NK-92 (cell line): Measurements from ENCODE around the gene EIF4G3.
"Not testable (repeated sequence)": the region's sequence is repeated elsewhere in the genome, so short reads cannot be mapped to it uniquely, and the experiment has no call there.

ENCODE experiments used
- DNase-seq: peaks from one replicate; lab custom pipeline; 2025; ENCODE audit not compliant: unreplicated experiment; lab: John Stamatoyannopoulos, UW

The EIF4G3 gene

GRCh38 chr1:20891091-20891490, 285.6 kb downstream of the EIF4G3 start:
- no peak for DNase-seq

- DNase-seq, result no peak
Measured at GRCh38 chr1:20887246-20887645, 289.5 kb downstream of the EIF4G3 start.

GRCh38 chr1:20885121-20885520, 291.6 kb downstream of the EIF4G3 start:
- no peak for DNase-seq

- no peak for DNase-seq
Measured at GRCh38 chr1:20884513-20884912, 292.2 kb downstream of the EIF4G3 start.

- no peak for DNase-seq
Measured at GRCh38 chr1:20883766-20884165, 292.9 kb downstream of the EIF4G3 start.

- no peak for DNase-seq
Measured at GRCh38 chr1:20882837-20883236, 293.9 kb downstream of the EIF4G3 start.

GRCh38 chr1:20878799-20879198, 297.9 kb downstream of the EIF4G3 start:
- no peak for DNase-seq

- DNase-seq, result no peak
Measured at GRCh38 chr1:20875198-20875973, 301.3 kb downstream of the EIF4G3 start.

GRCh38 chr1:20873311-20873710, 303.4 kb downstream of the EIF4G3 start:
- DNase-seq, result no peak

GRCh38 chr1:20871419-20871818, 305.3 kb downstream of the EIF4G3 start:
- no peak for DNase-seq

- DNase-seq, result no peak
Measured at GRCh38 chr1:20870718-20871117, 306.0 kb downstream of the EIF4G3 start.

- no peak for DNase-seq
Measured at GRCh38 chr1:20868263-20868662, 308.4 kb downstream of the EIF4G3 start.

GRCh38 chr1:20867847-20868246, 308.9 kb downstream of the EIF4G3 start:
- no peak for DNase-seq

- no peak for DNase-seq
Measured at GRCh38 chr1:20867062-20867461, 309.6 kb downstream of the EIF4G3 start.

GRCh38 chr1:20865001-20865400, 311.7 kb downstream of the EIF4G3 start:
- DNase-seq, result no peak

- no peak for DNase-seq
Measured at GRCh38 chr1:20854529-20854928, 322.2 kb downstream of the EIF4G3 start.

GRCh38 chr1:20851791-20852190, 324.9 kb downstream of the EIF4G3 start:
- not testable (repeated sequence) for DNase-seq

- no peak for DNase-seq
Measured at GRCh38 chr1:20850021-20850420, 326.7 kb downstream of the EIF4G3 start.

- no peak for DNase-seq
Measured at GRCh38 chr1:20849100-20849499, 327.6 kb downstream of the EIF4G3 start.

GRCh38 chr1:20848162-20848561, 328.5 kb downstream of the EIF4G3 start:
- DNase-seq, result no peak

- DNase-seq, result no peak
Measured at GRCh38 chr1:20847611-20848080, 329.1 kb downstream of the EIF4G3 start.

- no peak for DNase-seq
Measured at GRCh38 chr1:20846461-20847374, 330.0 kb downstream of the EIF4G3 start.
